Ovary (tissue), 9 donors: ENCODE data around the gene SNAP47. TPM values are rescaled to one million over a fixed set of nuclear protein-coding genes. Genes with fewer than 3 reads are reported as not detected.

Experiments
- DNase-seq, 5 donors: peaks; one replicate each; pipeline ENCODE4 v3.0.0-alpha.2; 2019 to 2020
- H3K27ac ChIP-seq, 2 donors: fragments of 200-600 bp; one replicate each; pipeline versions ENCODE4 v1.5.1 to v1.8.0; 2019 to 2022
- H3K27me3 ChIP-seq: fragments of 200-600 bp; one replicate; pipeline ENCODE4 v1.8.0; 2022
- H3K36me3 ChIP-seq: fragments of 200-600 bp; sonication (generic); one replicate; pipeline ENCODE4 v1.5.1; 2019
- H3K4me1 ChIP-seq: one replicate; pipeline ENCODE4 v1.8.1; 2013; ENCODE audit warnings: mild to moderate bottlenecking, moderate library complexity; ENCODE audit not compliant: insufficient read depth
- H3K4me3 ChIP-seq: fragments of 200-600 bp; sonication (generic); one replicate; pipeline ENCODE4 v1.5.1; 2017
- H3K9me3 ChIP-seq, 2 donors: fragments of 200-600 bp in 1 of 2; sonication (generic) in 1 of 2; one replicate each; pipeline versions ENCODE4 v1.5.1 to v1.8.1; 2013 to 2019; ENCODE audit warnings: mild to moderate bottlenecking in 1 of 2, moderate library complexity in 1 of 2
- EP300 ChIP-seq: sonication (generic); formaldehyde crosslinking; IDR thresholded peaks from one replicate; pipeline ENCODE4 v1.6.1; 2017; ENCODE audit warnings: antibody characterized with exemption
- POLR2A ChIP-seq: fragments of 450-650 bp; IDR thresholded peaks from one replicate; pipeline ENCODE4 v1.6.1; 2017; ENCODE audit warnings: antibody characterized with exemption, mild to moderate bottlenecking, moderate library complexity
- WGBS, 3 donors: extraction: QIAGEN DNeasy Blood & Tissue Kit in 1 of 3; methylation state at CpG; one replicate each; pipeline versions ENCODE4 v1.1.5 to v1.1.7; 2013 to 2017; 5-methylcytosine and 5-hydroxymethylcytosine counted together
- intact Hi-C, 4 donors: fragments of 100-400 bp; cut with DNase I; formaldehyde crosslinking; loops; one replicate each; pipeline versions ENCODE4 v1.11.0 to v1.15.1; 2022 to 2023
- polyA plus RNA-seq, 2 donors: library from polyadenylated mRNA; stranded (reverse); fragments of 200-250 nt in 1 of 2; fragments of 350-450 nt in 1 of 2; fragmentation: Illumina TruSeq in 1 of 2; extraction: RNeasy Lipid Tissue Mini Kit (QIAGEN cat#74804) in 1 of 2; gene quantifications; one replicate each; pipeline ENCODE4 v1.2.3, GENCODE V29; 2013 to 2014
- total RNA-seq, 7 donors: library from RNA; depleted of rRNA in 2 of 7; stranded (reverse); fragments of >200 nt in 2 of 7; fragmentation: NEBNext Ultra II Directional in 3 of 7; extraction: Animal tissue kit (Norgen Biotek cat#: 25700) in 3 of 7; gene quantifications; one replicate each; pipeline versions ENCODE4 v1.1.0 to v1.2.4, GENCODE V29; 2016 to 2023
- TF ChIP-seq, protein P1 (sequence below), 3 donors: fragments of 450-650 bp in 2 of 3; fragments of 200-600 bp in 1 of 3; IDR thresholded peaks; one replicate each; pipeline versions ENCODE4 v1.5.1 to v1.8.0; 2016 to 2022; ENCODE audit warnings: antibody characterized with exemption in 3 of 3, mild to moderate bottlenecking in 1 of 3
- donor health status: DM: no; HTN: no; CAD: no; lungs with moderate emphysema.
- donor health status: DM: no; HTN: no; CAD: no.
- donor health status: Bipolar disorder and iron deficiency.
- donor health status: DM: yes; HTN: yes; CAD: no.
- donor health status: DM: no; HTN: no; CAD: no.
- donor health status: DM: yes; HTN: yes; CAD: no.

The SNAP47 gene
- total and polyA plus RNA-seq, 9 donors = 43.5 to 135 (median 83.9) TPM

DNA sequence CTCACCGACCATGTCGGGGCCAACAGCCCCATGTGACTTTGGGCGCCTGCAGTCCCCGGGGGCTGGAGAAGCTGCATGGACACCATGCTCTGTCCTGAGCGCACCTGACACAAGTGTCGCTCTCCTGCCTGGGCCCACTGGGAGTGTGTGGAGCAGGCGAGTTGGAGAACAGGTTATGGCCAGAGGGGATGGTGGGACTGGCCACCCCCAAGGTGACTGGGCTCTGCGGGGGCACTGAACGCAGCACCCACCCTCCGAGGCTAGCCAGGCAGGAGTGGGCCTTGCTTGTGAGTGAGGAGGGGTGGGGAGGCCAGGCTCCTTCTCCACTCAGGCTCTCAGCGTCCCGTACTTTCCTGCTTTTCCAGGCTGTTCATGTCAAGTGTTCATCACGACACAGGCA lies 35.6 kb downstream of the SNAP47 start:
- no peak for DNase-seq
- H3K27ac ChIP-seq = no peak overlapping the region
- intact Hi-C loops = no loop called here
- H3K4me1 ChIP-seq = no peaks in the 10 kb centered on the region
- no peak for TF ChIP-seq POLR2A
- no peak for TF ChIP-seq EP300
- TF ChIP-seq, protein P1, sequence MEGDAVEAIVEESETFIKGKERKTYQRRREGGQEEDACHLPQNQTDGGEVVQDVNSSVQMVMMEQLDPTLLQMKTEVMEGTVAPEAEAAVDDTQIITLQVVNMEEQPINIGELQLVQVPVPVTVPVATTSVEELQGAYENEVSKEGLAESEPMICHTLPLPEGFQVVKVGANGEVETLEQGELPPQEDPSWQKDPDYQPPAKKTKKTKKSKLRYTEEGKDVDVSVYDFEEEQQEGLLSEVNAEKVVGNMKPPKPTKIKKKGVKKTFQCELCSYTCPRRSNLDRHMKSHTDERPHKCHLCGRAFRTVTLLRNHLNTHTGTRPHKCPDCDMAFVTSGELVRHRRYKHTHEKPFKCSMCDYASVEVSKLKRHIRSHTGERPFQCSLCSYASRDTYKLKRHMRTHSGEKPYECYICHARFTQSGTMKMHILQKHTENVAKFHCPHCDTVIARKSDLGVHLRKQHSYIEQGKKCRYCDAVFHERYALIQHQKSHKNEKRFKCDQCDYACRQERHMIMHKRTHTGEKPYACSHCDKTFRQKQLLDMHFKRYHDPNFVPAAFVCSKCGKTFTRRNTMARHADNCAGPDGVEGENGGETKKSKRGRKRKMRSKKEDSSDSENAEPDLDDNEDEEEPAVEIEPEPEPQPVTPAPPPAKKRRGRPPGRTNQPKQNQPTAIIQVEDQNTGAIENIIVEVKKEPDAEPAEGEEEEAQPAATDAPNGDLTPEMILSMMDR (IDR thresholded peaks at IDR 0.05) = no peak
- H3K9me3 ChIP-seq = no peaks in the 10 kb centered on the region
- 93 to 94% (median 93%) methylated on average over 12 to 13 of the region's 13 CpGs for WGBS, 3 donors
- H3K36me3 ChIP-seq = no peaks in the 10 kb centered on the region
- no peak overlapping the region for H3K4me3 ChIP-seq
- H3K27me3 ChIP-seq = no peaks in the 10 kb centered on the region

DNA sequence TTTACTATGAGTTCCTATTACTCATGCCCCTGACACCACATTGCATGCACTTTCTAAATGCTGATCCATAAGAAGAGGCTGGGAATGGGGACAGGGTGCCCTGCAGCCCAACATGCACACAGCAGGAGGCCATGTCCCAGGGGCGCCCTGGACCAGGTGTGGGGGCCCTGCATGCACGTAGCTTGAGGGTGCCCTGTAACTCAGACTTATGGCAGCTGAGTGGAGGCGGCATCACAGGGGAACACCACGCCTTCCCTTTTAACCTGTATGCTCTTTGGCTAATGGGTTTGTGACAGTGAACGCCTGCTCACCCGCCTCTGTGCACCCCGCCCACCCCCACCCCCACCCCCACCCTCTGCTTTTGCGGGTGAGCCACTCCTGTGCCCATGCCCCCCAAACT lies 36.1 kb downstream of the SNAP47 start:
- no peaks in the 10 kb centered on the region for H3K36me3 ChIP-seq
- 87 to 97% (median 93%) methylated on average over 8 of the region's 8 CpGs for WGBS, 3 donors
- DNase-seq = no peak
- H3K4me1 ChIP-seq = no peaks in the 10 kb centered on the region
- H3K27me3 ChIP-seq = no peaks in the 10 kb centered on the region
- H3K9me3 ChIP-seq = no peaks in the 10 kb centered on the region
- intact Hi-C loops = no loop called here
- no peak overlapping the region for H3K27ac ChIP-seq
- no peak overlapping the region for H3K4me3 ChIP-seq
- TF ChIP-seq EP300 (no peak), POLR2A (no peak)
- TF ChIP-seq, protein P1 (IDR thresholded peaks at IDR 0.05) = no peak

DNA sequence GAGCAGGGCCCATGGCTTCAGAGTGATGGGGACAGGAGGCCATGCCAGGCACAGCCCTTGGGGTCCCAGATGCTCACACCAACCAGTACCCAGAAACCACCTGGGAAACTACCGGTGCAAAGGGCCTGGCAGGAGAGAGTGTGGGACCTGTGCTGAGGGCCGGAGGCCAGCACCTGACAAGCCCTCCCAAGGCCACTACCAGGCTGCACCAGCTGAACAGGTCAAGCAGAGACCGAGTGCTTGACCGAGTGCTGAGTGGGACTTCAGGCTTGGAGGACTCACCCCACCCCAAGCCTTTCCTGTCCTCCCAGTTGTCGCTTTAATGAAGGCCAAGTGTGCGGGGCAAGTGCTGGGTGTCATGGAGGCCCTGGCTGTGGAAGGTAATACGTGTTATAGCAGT lies 36.5 kb downstream of the SNAP47 start:
- H3K4me3 ChIP-seq = no peak overlapping the region
- no peak overlapping the region for H3K27ac ChIP-seq
- intact Hi-C loops = no loop called here
- TF ChIP-seq POLR2A (no peak), EP300 (no peak)
- TF ChIP-seq, protein P1 (IDR thresholded peaks at IDR 0.05) = no peak
- H3K9me3 ChIP-seq = no peaks in the 10 kb centered on the region
- no peaks in the 10 kb centered on the region for H3K4me1 ChIP-seq
- no peaks in the 10 kb centered on the region for H3K36me3 ChIP-seq
- 83 to 94% (median 92%) methylated on average over 7 of the region's 7 CpGs for WGBS, 3 donors
- no peak for DNase-seq
- no peaks in the 10 kb centered on the region for H3K27me3 ChIP-seq

DNA sequence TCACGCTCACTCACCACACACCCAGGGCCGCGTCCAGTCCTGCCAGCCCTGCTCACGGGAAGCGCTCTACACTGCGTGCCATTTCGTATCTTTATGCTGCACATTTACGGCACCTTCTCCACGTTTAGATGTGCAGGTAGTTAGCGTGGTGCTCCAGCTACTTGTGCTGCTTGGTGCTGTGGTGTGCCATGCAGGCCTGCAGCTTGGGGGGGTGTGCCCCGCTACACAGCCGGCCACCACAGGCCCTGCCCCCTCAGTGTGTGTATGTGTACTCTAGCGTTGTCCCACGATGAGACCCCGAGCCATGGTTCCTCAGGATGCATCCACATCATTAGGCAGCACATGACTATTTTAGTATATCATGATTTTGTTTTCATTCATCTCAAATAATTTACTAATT lies 38.3 kb downstream of the SNAP47 start:
- intact Hi-C loops = no loop called here

More for the DNA sequence above, 38.3 kb downstream of the SNAP47 start:
- H3K27me3 ChIP-seq = no peaks in the 10 kb centered on the region
- no peak for DNase-seq
- no peaks in the 10 kb centered on the region for H3K36me3 ChIP-seq
- H3K4me3 ChIP-seq = no peak overlapping the region
- H3K4me1 ChIP-seq = no peaks in the 10 kb centered on the region
- no peak overlapping the region for H3K27ac ChIP-seq
- 85 to 94% (median 93%) methylated on average over 15 of the region's 15 CpGs for WGBS, 3 donors
- no peaks in the 10 kb centered on the region for H3K9me3 ChIP-seq
- TF ChIP-seq, protein P1 (IDR thresholded peaks at IDR 0.05) = no peak
- no peak for TF ChIP-seq POLR2A
- no peak for TF ChIP-seq EP300
